Measurements from ENCODE around the gene CHEK2.

Gene CHEK2

GRCh38 chr22:28647216-28647615 lies 94.4 kb downstream of the CHEK2 start:
- Histone ChIP-seq H3K36me3 (replicated peaks) (no peaks in the 10 kb centered on the region), H3K27ac (no peak overlapping the region), H3K4me3 (ENCODE audit: low read depth, low read length) (no peak overlapping the region), H3K27me3 (replicated peaks) (no peaks in the 10 kb centered on the region)
- DNase-seq, result no peak
- no peak for TF ChIP-seq CTCF (IDR thresholded peaks at IDR 0.05; ENCODE audit: low read depth, low read length, missing control alignments)
- in situ Hi-C loops (cut with HindIII; ENCODE audit: low pct_ligation_motif_present, low sequenced_read_pairs), result no loop called here

GRCh38 chr22:28639321-28639720 lies 102.3 kb downstream of the CHEK2 start:
- in situ Hi-C loops (cut with HindIII; ENCODE audit: low pct_ligation_motif_present, low sequenced_read_pairs), result no loop called here
- Histone ChIP-seq H3K27me3 (replicated peaks) (no peaks in the 10 kb centered on the region), H3K36me3 (replicated peaks) (no peaks in the 10 kb centered on the region), H3K4me3 (ENCODE audit: low read depth, low read length) (no peak overlapping the region), H3K27ac (no peak overlapping the region)
- TF ChIP-seq CTCF (IDR thresholded peaks at IDR 0.05; ENCODE audit: low read depth, low read length, missing control alignments), result no peak
- DNase-seq, result no peak
